ENCODE data around the gene TSHZ3. TPM values are rescaled to one million over a fixed set of nuclear protein-coding genes. Genes with fewer than 3 reads are reported as not detected.

Gene TSHZ3
- total RNA-seq, 1 donor from 2014 or later, result 5.8 TPM

DNA sequence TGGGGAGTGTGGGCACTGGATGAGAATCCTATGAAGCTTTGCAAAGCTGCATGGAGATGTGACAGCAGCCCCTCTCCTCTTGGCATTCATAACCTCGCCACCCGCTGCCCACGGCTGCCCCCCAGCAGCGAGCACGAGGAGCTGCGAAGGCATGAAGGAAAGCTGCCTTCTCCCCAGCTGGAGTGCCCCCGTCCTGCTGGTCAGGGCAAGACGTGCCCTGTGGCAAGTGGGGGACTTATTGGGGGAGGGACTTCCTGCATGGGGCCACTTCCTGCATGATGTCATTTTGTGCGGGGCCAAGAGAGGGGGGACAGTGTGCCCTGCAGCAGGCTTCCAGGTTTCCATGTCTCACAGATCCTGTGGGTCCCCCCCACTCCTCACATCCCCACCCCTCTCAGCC lies 85.9 kb downstream of the TSHZ3 start:
- H3K4me1 ChIP-seq, result peaks cover 7% of the 10 kb centered on the region
- no peaks in the 10 kb centered on the region for H3K36me3 ChIP-seq
- no peak overlapping the region for H3K27ac ChIP-seq
- no peaks in the 10 kb centered on the region for H3K9me3 ChIP-seq
- no peak for DNase-seq
- TF ChIP-seq, protein P1, sequence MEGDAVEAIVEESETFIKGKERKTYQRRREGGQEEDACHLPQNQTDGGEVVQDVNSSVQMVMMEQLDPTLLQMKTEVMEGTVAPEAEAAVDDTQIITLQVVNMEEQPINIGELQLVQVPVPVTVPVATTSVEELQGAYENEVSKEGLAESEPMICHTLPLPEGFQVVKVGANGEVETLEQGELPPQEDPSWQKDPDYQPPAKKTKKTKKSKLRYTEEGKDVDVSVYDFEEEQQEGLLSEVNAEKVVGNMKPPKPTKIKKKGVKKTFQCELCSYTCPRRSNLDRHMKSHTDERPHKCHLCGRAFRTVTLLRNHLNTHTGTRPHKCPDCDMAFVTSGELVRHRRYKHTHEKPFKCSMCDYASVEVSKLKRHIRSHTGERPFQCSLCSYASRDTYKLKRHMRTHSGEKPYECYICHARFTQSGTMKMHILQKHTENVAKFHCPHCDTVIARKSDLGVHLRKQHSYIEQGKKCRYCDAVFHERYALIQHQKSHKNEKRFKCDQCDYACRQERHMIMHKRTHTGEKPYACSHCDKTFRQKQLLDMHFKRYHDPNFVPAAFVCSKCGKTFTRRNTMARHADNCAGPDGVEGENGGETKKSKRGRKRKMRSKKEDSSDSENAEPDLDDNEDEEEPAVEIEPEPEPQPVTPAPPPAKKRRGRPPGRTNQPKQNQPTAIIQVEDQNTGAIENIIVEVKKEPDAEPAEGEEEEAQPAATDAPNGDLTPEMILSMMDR (IDR thresholded peaks at IDR 0.05), result no peak
- ATAC-seq, result no peak
- H3K27me3 ChIP-seq, result no peaks in the 10 kb centered on the region
- no peak overlapping the region for H3K4me3 ChIP-seq
- intact Hi-C loops (cut with DNase I), result no loop called here

DNA sequence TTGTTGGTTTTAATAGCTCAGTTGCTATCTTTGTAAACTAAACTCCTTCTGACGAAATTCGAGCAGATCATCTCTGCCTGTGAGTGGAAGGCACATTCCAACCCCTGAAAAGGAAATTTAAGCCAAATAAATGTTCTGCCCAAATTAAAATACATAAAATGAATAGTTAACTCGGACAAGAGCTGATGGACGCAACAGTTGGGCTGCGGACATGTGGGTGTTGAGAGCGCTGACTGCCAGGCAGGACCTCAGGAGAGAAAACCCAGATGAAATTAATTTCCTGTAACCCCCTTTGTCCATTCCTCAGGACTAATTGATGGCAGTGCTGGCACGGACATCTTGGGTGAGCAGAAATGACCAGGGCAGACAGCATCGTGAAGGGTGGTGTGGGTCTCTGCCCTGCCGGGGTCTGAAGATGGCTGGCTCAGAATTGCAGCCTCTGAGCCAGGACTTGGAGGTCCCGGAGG lies 86.5 kb downstream of the TSHZ3 start:
- intact Hi-C loops (cut with DNase I), result no loop called here
- no peak for ATAC-seq
- TF ChIP-seq, protein P1 (IDR thresholded peaks at IDR 0.05), result no peak

DNA sequence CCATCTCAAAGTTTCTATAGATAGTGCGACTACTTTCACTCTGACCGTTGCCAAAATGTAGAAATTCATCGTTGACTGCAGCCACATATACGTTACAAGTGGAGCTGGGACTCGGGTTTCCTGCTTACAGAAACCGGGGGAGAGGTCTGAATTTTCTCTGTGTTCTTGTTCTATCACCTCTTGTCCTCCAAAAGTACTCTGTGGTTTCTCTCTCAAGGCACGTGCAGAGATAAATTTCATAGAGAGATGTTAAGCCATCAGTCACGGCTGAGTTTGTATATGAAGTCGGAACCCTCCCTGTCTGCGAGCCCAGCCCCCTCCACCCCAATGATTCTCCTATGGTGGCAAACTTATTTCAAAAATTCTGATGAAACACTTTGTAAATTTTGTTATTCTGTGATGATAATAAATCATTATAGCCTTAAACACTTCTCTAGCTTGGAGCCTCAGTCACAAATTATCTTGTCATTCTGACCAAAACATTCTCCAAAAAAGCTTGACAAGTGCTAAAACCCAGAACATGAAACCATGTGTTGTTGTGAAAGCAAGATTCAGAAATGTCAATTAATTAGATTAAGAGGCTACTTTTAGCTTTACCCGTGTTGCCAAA lies 87.5 kb downstream of the TSHZ3 start:
- H3K4me3 ChIP-seq, result no peak overlapping the region
- ATAC-seq, result no peak
- DNase-seq, result no peak
- H3K36me3 ChIP-seq, result no peaks in the 10 kb centered on the region
- no peaks in the 10 kb centered on the region for H3K27me3 ChIP-seq
- H3K9me3 ChIP-seq, result no peaks in the 10 kb centered on the region
- peaks cover 7% of the 10 kb centered on the region for H3K4me1 ChIP-seq
- H3K27ac ChIP-seq, result no peak overlapping the region
- intact Hi-C loops (cut with DNase I), result no loop called here
- TF ChIP-seq, protein P1 (IDR thresholded peaks at IDR 0.05), result no peak

More for the DNA sequence above, 86.5 kb downstream of the TSHZ3 start:
- no peak overlapping the region for H3K27ac ChIP-seq
- H3K4me1 ChIP-seq, result peaks cover 7% of the 10 kb centered on the region
- DNase-seq, result no peak
- H3K9me3 ChIP-seq, result no peaks in the 10 kb centered on the region
- no peaks in the 10 kb centered on the region for H3K27me3 ChIP-seq
- no peak overlapping the region for H3K4me3 ChIP-seq
- H3K36me3 ChIP-seq, result no peaks in the 10 kb centered on the region

DNA sequence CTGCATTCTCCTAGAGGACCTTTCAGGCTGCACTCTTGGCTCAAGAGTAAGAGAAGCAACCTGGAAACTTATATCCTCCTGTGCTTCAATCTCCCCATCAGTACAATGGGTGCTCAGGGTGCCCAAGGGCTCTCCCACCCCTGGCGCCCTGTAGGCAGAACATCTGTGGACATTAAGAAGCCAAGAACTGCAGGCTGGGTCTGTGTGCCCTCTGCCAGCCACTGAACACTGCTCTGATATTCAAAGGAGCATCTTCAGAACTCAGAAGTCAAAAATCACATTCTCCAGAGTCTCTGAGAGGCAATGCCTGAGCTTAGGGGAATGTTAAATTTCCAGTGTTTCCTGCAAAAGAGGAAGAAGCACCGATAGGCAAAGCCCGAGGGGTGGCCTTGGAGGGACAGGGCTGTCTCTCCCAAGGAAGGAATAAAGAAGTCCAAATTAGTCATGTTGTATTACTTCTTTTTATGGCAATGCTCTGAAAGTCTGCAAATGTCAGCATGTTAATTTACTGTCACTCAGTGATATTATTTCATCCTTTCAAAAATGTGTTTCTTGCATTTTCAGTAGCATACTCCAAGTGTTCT lies 88.1 kb downstream of the TSHZ3 start:
- ATAC-seq, result no peak
- Histone ChIP-seq H3K9me3 (no peaks in the 10 kb centered on the region), H3K27me3 (no peaks in the 10 kb centered on the region), H3K27ac (no peak overlapping the region), H3K36me3 (no peaks in the 10 kb centered on the region), H3K4me3 (no peak overlapping the region), H3K4me1 (peaks cover 7% of the 10 kb centered on the region)
- intact Hi-C loops (cut with DNase I), result no loop called here
- TF ChIP-seq, protein P1 (IDR thresholded peaks at IDR 0.05), result no peak
- no peak for DNase-seq

DNA sequence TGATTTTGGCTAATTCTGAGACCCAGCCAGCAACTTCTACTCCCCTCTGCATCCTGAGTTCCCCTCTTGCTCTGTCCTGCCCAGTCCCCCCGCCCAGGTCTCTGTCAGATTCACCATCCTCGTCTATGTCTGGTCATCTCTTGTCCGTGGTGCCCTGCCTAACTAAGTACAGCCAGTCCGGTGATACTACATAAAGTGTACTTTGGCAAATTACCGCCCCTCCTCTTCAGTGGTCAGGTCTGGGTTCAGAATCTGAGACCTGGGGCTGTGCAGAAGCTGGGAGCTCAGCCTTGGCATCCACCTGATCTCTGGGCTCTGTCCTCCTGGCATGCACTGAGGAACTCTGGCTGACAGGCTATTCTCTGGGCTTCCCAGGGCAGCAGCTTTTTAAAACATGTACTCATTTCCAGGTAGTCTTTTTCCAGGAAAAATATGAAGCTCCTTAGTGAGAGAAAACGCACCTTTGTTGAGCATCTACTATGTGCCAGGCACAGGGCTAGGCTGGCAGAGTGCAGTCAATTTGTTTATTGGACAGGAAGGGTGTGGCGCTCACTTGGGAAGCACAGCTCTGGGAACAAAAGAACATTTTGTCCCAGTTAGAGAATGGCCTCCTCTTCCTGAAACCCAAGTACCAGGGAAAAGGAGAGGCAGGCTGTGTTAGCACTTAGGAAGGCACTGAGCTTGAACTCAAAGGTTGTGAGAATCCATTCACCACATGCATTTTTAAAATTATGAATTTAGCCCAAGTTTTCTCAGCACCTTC lies 88.9 kb downstream of the TSHZ3 start:
- H3K9me3 ChIP-seq, result no peaks in the 10 kb centered on the region
- intact Hi-C loops (cut with DNase I), result no loop called here
- H3K4me3 ChIP-seq, result no peak overlapping the region
- TF ChIP-seq, protein P1 (IDR thresholded peaks at IDR 0.05), result no peak
- ATAC-seq (no peak), DNase-seq (no peak)
- no peaks in the 10 kb centered on the region for H3K36me3 ChIP-seq
- no peaks in the 10 kb centered on the region for H3K27me3 ChIP-seq
- no peak overlapping the region for H3K27ac ChIP-seq
- H3K4me1 ChIP-seq, result peaks cover 7% of the 10 kb centered on the region
